ENCODE results near the gene AJUBA. TPM values are rescaled to one million over a fixed set of nuclear protein-coding genes. Genes with fewer than 3 reads are reported as not detected.

The AJUBA gene
- total RNA-seq, 4 donors from 2014 or later = 22.8 to 33.5 (median 28.4) TPM

DNA sequence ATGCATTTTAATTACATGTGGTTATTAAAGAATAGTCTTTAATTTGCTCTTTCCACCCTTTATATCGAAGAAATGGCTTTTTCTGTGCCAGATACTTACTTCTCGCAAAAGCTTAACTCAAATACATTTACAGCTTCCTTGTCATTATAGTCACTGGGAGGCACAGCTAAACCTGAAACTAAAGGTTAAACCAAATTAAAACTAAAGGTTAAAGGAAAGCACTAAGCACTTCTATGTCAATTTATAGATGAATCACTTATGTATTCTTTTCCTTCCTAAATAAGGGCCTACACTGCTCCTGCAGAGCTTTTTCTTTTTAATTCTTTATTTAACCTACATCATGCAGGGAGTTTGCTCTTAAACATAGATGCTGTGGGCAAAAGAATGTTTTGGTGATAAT is 18.5 kb upstream of the AJUBA start:
- Histone ChIP-seq H3K27ac (no peak overlapping the region), H3K27me3 (no peaks in the 10 kb centered on the region), H3K4me1 (peaks cover 0 to under 1% (median 0%) of the 10 kb centered on the region in 4 donors), H3K9me3 (no peaks in the 10 kb centered on the region), H3K4me3 (no peak overlapping the region), H3K36me3 (peaks cover 0 to 21% (median 0%) of the 10 kb centered on the region in 3 donors)
- TF ChIP-seq, protein P1, sequence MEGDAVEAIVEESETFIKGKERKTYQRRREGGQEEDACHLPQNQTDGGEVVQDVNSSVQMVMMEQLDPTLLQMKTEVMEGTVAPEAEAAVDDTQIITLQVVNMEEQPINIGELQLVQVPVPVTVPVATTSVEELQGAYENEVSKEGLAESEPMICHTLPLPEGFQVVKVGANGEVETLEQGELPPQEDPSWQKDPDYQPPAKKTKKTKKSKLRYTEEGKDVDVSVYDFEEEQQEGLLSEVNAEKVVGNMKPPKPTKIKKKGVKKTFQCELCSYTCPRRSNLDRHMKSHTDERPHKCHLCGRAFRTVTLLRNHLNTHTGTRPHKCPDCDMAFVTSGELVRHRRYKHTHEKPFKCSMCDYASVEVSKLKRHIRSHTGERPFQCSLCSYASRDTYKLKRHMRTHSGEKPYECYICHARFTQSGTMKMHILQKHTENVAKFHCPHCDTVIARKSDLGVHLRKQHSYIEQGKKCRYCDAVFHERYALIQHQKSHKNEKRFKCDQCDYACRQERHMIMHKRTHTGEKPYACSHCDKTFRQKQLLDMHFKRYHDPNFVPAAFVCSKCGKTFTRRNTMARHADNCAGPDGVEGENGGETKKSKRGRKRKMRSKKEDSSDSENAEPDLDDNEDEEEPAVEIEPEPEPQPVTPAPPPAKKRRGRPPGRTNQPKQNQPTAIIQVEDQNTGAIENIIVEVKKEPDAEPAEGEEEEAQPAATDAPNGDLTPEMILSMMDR (IDR thresholded peaks at IDR 0.05) = no peak
- TF ChIP-seq EP300 (IDR thresholded peaks at IDR 0.05) = no peak
- no peak for TF ChIP-seq POLR2A (IDR thresholded peaks at IDR 0.05)
- 95 to 98% methylated on average over 2 of the region's 2 CpGs for WGBS, 2 donors
- DNase-seq (ENCODE audit: low spot score in 2 of 2) = no peak

DNA sequence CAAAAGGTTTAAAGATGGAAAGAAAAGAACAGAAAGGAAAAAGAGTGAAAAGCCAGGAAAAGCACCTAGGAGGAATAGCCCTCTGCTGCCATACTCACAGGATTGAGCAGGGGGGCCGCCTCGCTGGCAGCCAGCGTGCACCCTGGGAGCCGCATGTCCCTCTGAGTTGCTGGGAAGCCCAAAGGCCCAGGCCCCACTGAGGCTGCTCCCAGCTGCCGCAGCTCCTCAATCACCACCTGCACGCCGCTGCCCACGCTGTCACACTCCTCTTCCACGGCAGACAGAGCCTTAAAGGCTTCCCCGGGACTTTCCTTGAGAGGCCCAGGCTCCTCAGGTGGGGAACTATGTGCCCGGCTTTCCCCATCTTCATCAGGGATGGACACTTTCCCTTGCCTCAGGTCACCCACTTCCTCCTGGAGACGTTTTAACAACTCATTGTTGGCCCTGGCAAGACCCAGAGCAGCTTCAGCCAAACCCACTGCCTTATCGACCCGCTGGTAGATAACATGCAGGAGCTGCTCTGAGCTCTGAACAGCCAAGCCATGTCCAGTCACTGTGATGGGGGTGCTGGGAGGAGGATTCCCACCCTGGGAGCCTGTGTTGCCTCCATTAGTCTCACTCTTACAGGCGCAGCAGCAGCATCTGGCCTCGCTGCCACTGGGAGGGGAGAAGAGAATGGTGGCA is 16.1 kb upstream of the AJUBA start:
- H3K27me3 ChIP-seq = no peaks in the 10 kb centered on the region
- 86 to 87% methylated on average over 16 of the region's 16 CpGs for WGBS, 2 donors
- H3K4me3 ChIP-seq = no peak overlapping the region
- no peak for DNase-seq (ENCODE audit: low spot score in 2 of 2)
- H3K9me3 ChIP-seq = no peaks in the 10 kb centered on the region
- TF ChIP-seq, protein P1 (IDR thresholded peaks at IDR 0.05) = no peak
- TF ChIP-seq POLR2A (IDR thresholded peaks at IDR 0.05) = no peak
- no peak for TF ChIP-seq EP300 (IDR thresholded peaks at IDR 0.05)
- no peak overlapping the region for H3K27ac ChIP-seq
- H3K4me1 ChIP-seq = peaks cover 0 to 18% (median 0%) of the 10 kb centered on the region in 4 donors
- peaks cover 0 to 23% (median 0%) of the 10 kb centered on the region in 3 donors for H3K36me3 ChIP-seq

DNA sequence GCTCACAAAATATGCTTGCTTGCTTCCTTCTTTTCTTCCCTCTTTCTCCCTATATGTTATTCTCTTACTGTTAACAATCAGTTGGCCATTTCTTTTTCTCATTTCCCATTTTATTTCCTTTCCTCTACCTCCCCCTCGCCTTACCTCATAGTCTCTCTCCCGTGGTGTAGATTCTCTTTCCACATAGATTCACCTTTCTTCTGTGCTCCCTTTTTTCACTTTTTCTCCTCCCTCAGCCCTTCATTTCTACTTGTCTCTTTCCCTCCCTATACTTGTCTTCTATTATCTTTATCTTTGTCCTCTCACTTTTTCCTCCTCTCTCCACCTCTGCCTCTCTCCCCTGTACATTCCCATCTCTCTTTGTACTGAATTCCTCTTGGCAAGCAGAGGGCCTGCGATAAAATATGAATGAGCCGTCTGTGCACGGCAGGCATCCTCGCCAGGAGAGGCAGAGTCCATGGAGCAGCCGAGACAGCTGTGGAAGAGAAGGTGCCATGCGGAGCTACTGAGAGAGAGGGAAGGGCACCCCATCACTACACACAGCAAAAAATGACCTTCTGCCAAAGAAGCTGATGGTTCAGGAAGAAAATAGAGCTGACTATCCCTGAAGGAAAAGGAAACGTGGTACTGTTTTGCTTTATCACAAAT is 15.4 kb upstream of the AJUBA start:
- H3K27ac ChIP-seq = no peak overlapping the region
- TF ChIP-seq EP300 (IDR thresholded peaks at IDR 0.05) (no peak), POLR2A (IDR thresholded peaks at IDR 0.05) (no peak)
- TF ChIP-seq, protein P1 (IDR thresholded peaks at IDR 0.05) = no peak
- no peak for DNase-seq (ENCODE audit: low spot score in 2 of 2)
- H3K27me3 ChIP-seq = no peaks in the 10 kb centered on the region
- 46 to 61% methylated on average over 9 of the region's 9 CpGs for WGBS, 2 donors
- no peaks in the 10 kb centered on the region for H3K9me3 ChIP-seq
- peaks cover 0 to 19% (median 0%) of the 10 kb centered on the region in 4 donors for H3K4me1 ChIP-seq
- no peak overlapping the region for H3K4me3 ChIP-seq
- peaks cover 0 to 23% (median 0%) of the 10 kb centered on the region in 3 donors for H3K36me3 ChIP-seq

DNA sequence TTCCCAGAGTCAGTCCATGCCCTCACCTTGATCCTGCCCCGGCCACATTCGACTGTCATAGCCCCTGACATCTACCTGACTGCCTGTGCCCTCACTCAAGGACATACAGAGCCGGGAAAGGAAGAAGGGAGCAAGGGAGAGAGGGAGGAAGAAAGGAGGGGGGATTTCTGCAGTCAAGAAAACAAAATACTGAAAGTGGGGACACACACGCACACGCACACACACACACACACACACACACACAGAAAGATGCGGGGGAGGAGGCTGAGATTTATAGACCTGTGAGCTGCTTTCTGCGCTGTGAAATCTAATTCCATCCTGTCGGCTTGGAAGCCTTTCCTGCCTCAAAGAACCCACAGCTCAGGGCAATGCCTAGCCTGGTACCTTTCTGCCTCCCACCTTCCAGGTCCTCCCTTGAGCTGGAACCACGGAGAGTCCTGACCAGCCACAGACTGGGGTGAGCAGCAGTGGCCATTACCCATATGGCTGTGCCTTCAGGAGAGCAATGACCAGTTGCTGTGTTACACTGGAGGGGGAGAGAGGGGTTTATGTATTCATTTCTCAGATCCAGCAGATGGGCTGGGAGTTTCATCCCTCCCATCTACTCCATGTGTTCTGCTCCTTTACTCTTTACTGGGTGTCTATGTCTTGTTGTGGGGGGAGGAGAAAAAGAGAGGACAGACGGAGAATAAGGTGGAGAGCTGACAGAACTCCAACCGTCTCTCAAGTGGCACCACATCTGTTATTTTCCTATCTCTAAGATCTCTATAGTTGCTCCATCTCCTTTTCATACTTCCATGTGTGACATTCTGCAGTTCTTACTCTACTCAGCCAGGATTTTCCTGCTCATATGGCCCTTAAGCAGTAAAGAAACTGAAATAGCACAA is 14.7 kb upstream of the AJUBA start:
- Histone ChIP-seq H3K4me1 (peaks cover 0 to 19% (median 0%) of the 10 kb centered on the region in 4 donors), H3K27me3 (no peaks in the 10 kb centered on the region), H3K4me3 (no peak overlapping the region), H3K9me3 (no peaks in the 10 kb centered on the region), H3K27ac (no peak overlapping the region), H3K36me3 (peaks cover 0 to 23% (median 0%) of the 10 kb centered on the region in 3 donors)
- WGBS, 2 donors = 54 to 67% methylated on average over 10 to 11 of the region's 11 CpGs
- TF ChIP-seq, protein P1 (IDR thresholded peaks at IDR 0.05) = no peak
- TF ChIP-seq EP300 (IDR thresholded peaks at IDR 0.05) = no peak
- TF ChIP-seq POLR2A (IDR thresholded peaks at IDR 0.05) = no peak
- no peak for DNase-seq (ENCODE audit: low spot score in 2 of 2)

All from tibial nerve (tissue), 4 donors.